Endometrial microvascular endothelial cells (primary cell): ENCODE measurements around the gene SNIP1. TPM values are rescaled to one million over a fixed set of nuclear protein-coding genes. Genes with fewer than 3 reads are reported as not detected.
"Not testable (repeated sequence)": the region's sequence is repeated elsewhere in the genome, so short reads cannot be mapped to it uniquely, and the experiment has no call there.

Experiments
- in situ Hi-C: cut with HindIII; loops from 2 replicates; pipeline ENCODE4 v1.10.0; 2017; ENCODE audit warnings: low sequenced_read_pairs, low pct_unique_long_range_greater_than_20kb; ENCODE audit errors: inconsistent ontology term
- total RNA-seq: library from RNA; depleted of rRNA; stranded (reverse); fragments of >200 nt; gene quantifications from one replicate; pipeline ENCODE4 v1.2.3, GENCODE V29; 2015; ENCODE audit errors: inconsistent ontology term

The SNIP1 gene
- total RNA-seq, 1 donor from 2014 or later = 8.3 TPM

GRCh38 chr1:37518929-37519328 lies 35.2 kb downstream of the SNIP1 start:
- in situ Hi-C loops = not testable (repeated sequence)

- in situ Hi-C loops = not testable (repeated sequence)
Observed at GRCh38 chr1:37518241-37518640, 35.9 kb downstream of the SNIP1 start.

GRCh38 chr1:37517569-37517968 lies 36.5 kb downstream of the SNIP1 start:
- in situ Hi-C loops = no loop called here

- in situ Hi-C loops = no loop called here
Observed at GRCh38 chr1:37515185-37516034, 38.7 kb downstream of the SNIP1 start.

GRCh38 chr1:37514350-37515184 lies 39.5 kb downstream of the SNIP1 start, which contains the start of gene MEAF6:
Gene MEAF6, minus strand, starts transcription at chr1:37514766. Its CDS starts 20 bp downstream, at chr1:37514746.
- in situ Hi-C loops = no loop called here

GRCh38 chr1:37513795-37514349 lies 40.2 kb downstream of the SNIP1 start:
- in situ Hi-C loops = no loop called here

GRCh38 chr1:37509181-37509580 lies 44.9 kb downstream of the SNIP1 start:
- in situ Hi-C loops = no loop called here

- in situ Hi-C loops = no loop called here
Observed at GRCh38 chr1:37506740-37507139, 47.4 kb downstream of the SNIP1 start.

- in situ Hi-C loops = not testable (repeated sequence)
Observed at GRCh38 chr1:37502791-37503190, 51.3 kb downstream of the SNIP1 start.

GRCh38 chr1:37502104-37502503 lies 52.0 kb downstream of the SNIP1 start:
- in situ Hi-C loops = no loop called here

- in situ Hi-C loops = no loop called here
Observed at GRCh38 chr1:37501661-37502060, 52.4 kb downstream of the SNIP1 start.

GRCh38 chr1:37498872-37499617 lies 55.0 kb downstream of the SNIP1 start:
- in situ Hi-C loops = no loop called here

GRCh38 chr1:37497832-37498231 lies 56.3 kb downstream of the SNIP1 start:
- in situ Hi-C loops = no loop called here

- in situ Hi-C loops = no loop called here
Observed at GRCh38 chr1:37495875-37496274, 58.2 kb downstream of the SNIP1 start.

- in situ Hi-C loops = no loop called here
Observed at GRCh38 chr1:37493336-37494098, 60.6 kb downstream of the SNIP1 start.

GRCh38 chr1:37487619-37487984 lies 66.5 kb downstream of the SNIP1 start:
- in situ Hi-C loops = no loop called here

GRCh38 chr1:37486680-37487618 lies 67.1 kb downstream of the SNIP1 start:
- in situ Hi-C loops = no loop called here
